Stimulated activated CD8-positive, alpha-beta memory T cell treated with anti-CD3 and anti-CD28 coated beads, Interleukin-15, amount 100 ng/mL, for 1 hour (primary cell): ENCODE data around the gene CADPS.

Experiments used
- DNase-seq: peaks from one replicate; pipeline ENCODE4 v3.0.0-alpha.2; 2020; ENCODE audit warnings: low read depth

The CADPS gene

DNA sequence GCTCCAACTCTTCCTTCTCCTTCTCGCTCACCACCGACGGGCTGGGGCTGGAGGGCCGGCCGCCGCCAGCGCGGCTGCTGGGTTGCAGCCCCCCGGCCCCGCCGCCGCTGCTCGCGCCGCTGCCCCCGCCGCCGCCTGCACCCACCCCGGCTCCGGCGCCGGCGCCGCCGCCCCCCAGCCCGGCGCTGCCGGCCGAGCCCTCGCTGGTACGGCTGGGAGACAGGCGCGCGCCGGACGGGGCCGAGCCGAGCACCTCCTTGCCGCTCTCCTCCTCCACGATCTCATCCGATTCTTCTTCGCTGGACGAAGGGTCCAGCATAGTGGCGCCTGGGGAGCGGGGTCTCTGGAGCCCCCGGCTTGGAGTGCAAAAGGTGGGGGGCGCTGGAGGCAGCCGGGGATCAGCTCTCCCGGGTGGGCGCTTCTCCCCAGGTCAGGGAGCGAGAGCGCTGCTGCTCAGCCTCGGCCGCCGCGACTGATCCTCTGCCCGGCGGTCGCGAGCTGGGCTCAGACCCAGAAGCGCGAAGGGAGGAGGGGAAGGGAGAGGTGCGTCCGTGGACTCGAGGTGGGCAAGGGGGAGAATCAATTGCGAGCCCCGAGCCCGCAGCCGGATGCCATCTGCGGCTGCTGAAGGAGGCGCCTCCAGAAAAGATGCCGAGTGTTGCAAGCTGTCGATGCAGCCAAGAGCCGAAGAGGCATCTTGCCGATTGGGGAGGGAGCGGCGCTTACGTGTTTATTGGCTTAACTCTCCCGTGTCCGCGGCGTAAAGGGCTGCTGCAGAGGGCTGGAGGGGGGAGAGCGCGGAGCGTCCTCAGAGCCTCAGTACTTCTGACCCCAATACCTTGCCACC, at the start of gene CADPS:
CADPS (minus strand) TSS at position 706 of the 847 bp plus-strand sequence; CDS start at position 319, 387 bp downstream.
- DNase-seq = no peak

DNA sequence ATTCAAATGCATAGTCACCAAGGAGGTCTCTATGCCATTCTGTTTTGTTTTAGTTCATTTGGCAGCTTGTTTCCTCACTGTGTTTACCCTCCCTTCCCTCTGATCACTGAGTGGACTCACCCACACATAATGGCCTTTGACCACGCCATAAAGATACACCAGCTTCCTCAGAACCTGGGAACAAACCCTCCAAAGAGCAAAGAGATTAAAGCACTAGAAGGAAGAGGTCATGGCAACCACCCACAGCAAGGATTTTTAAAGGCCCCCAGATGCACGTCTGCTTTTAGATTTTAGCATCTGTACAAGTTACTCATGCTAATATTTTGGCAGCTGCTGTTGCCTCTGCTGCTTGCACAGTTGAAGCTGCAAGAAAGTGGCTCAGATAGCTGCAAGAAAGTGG, 47.9 kb upstream of the CADPS start:
- DNase-seq = no peak

DNA sequence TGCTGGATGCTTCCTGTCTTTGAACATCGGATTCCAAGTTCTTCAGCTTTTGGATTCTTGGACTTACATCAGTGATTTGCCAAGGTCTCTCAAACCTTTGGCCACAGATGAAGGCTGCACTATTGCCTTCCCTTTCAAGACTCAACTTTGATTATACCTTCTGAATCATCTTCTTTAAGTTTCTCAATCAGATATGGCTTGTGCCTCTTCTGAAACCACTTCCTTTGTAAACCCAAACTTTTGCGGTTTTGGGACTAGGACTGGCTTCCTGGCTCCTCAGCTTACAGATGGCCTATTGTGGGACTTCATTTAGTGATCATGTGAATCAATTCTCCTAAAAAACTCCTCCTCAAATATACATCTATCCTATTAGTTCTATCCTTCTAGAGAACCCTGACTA, 47.1 kb upstream of the CADPS start:
- no peak for DNase-seq

DNA sequence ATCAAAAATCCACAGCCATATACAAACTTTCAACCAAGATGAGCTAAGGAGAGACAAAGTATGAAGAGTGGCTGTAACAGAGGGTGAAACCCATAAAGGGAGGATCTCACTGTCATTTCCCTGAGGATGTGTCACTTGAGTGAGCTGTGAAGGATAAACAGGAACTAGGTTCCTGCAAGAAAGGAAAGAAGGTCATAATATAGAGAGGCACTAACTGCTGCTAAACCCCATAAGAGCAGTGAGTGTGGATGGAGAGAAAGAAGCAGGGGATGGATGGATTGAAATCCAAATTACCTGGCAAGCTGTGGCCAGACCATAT, 45.2 kb upstream of the CADPS start:
- DNase-seq = no peak

DNA sequence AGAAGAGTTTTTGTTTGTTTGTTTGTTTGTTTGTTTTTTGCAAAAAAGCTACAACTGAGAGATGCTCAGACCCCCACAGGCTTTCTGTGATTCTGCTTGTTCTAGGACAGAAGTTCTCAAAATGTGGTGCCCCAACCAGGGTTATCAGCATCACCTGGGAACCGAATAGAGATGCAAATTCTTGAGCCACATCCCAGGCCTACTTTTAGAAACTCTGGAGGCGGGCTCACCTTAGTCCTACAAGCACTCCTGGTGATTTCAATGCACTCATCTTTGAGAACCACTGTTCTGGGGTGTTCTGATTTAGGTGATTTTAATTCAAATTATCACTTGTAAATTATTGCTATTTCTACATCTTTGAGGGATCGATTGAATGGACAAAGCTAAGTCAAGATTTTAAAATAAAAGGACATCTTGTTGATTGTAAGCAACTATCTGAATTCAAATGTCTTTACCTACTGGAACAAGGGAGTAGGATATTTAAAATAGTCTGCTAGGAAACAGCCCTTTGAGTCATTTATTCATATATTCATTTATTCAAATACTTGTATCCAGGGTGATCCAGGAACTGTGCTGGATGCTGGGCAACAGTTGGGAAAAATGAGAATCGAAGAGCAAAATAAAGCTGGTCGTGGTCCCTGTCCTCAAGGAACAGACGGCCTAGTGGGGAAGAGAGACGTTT, 44.7 kb upstream of the CADPS start:
- no peak for DNase-seq

DNA sequence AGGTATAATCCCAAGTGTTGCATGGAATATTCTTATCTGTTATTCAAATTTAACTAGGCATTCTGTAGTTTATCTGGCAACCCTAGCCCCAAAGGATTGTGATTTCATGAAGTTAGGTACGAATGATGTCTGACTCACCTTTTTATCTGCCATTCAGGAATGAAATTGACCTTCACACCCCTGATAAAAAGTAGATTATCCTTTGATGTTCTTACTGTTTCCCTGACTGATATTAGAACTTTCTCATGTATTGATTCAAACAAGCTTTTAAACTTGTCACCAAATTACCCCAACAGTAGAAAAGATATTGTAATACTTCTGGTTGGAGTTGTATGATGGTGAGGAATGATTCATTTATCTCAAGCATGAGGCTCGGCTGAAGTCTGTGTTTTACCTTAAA, 43.6 kb upstream of the CADPS start:
- no peak for DNase-seq

DNA sequence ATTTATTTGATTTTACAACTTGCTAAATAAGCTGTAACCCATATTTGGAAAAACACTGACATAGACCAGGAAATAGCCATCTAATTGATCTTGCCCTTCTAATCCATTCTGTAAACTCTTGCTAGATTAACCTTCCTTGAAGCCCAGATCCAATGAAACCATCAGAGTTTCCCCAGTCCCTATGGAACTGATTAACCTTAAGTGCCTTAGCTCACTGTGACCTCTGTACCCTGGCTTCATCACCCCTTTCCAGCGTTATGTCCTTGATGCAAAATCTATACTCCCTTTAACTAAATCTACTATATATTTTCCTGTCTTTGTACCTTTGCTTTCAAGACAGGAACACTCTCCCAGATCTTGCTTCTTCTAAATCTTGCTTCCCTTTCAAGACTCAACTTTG, 42.9 kb upstream of the CADPS start:
- no peak for DNase-seq

DNA sequence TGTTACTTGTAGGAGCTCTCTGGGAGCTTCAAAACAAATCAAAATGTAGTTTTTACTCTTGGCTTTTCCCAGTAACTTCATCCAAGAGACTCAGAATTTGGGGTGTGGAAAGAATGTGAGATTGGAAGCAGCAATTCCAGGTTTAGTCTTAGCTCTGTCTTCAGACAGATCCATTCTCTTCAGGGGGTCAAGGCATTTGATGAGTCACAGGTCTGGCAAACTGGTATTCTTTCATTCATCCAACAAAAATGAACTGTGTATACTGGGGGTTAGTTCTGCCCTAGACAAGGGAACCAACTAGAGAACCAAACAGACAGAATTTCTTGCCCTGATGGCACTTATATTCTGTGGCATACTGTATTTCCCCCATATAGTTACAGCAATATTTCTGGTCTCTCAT, 36.3 kb upstream of the CADPS start:
- DNase-seq = no peak

DNA sequence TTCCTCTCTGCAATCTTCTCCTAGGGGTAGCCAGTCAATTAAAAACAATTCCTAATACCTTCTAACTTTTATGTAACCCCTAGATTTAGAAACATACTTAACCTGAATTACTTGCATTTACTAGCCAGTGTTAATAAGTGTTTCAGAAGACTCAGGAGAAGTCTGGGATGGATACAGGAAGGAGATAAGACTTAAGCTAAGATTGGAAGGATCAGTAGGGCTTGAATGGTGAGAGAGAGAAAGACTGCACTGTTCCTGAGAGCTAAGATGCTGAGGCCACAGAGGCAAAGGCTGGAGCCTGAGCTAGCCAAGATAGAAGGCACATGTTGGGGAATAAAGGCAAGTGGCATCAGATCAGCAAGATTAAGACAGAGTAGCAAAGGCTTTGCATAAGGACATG, 30.1 kb upstream of the CADPS start:
- DNase-seq = no peak

DNA sequence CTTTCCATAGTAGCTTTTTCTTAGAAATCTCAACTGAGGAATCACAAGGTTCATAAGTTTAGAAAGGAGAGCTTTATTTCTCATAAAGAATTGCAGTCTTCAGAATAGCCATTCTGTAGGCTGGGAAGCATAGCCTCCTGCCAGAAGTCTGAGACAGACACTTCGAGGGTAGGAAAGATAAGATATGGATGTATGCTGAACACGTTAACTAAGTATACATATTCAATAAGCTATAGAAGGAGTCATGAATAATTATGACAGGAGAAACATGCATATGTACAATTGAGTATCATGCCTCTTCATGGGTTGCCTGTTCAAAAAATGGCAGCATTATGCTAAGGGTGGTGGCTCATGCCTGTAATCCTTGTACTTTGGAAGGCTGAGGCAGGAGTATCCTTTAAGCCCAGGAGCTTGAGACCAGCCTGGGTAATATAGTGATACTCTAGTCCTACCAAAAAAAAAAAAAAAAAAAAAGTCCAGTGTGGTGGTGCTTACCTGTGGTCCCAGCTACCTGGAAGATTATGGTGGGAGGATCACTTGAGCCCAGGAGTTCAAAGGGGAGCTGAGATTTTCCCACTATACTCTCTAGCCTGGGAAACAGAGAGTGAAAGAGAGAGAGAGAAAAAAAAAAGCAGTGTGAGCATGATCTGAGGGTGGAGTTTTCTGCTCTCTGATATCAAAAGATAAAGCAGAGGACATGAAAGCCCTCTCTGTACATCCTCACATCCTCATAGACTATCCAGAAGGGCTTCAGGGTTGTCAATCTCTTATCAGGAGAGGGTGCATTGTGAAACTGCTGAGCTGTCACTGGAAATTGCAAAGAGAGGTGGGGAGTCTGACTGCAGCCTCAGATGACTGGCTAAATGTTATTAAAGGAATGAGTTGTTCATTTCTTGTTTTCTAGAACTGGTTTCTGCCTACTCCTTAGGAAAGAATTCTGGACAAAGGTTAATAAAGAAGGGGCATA, 23.6 kb upstream of the CADPS start:
- DNase-seq = no peak

DNA sequence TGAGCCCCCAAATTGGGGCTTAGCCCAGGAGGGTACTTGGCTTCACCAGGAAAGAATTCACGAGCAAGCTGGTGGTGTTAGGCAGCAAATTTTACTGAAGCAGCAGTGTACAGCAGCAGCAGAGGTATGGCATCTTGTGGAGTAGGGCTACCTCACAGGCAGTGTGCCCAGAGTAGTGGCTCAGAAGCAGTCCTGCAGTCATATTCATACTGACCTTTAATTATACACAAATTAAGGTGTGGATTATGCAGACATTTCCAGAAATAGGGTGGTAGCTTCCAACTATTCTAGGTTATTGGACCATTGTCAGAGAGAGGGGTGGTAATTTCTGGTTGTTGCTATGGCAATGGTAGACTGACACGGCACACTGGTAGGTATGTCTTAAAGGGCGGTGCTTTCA, 20.7 kb upstream of the CADPS start:
- DNase-seq = no peak

DNA sequence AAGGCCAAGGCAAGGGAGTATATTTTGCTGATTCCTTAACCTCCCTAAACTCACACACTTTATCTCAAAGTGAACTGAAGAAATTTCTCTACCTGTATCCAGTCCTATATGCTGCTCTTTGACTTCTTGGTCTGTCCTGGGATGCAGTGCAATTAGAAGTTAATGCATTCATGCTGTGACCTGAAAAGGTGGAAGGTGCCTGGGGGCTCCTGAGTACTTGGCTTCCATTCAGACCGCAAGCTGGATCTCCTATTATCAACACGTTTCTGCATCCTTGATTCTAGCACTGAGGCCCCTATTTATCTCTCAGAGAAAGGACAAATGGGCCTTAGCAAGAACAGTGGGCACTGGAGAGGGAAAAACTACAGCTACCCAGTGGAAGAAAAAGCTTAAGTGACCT, 17.7 kb upstream of the CADPS start:
- DNase-seq = no peak

DNA sequence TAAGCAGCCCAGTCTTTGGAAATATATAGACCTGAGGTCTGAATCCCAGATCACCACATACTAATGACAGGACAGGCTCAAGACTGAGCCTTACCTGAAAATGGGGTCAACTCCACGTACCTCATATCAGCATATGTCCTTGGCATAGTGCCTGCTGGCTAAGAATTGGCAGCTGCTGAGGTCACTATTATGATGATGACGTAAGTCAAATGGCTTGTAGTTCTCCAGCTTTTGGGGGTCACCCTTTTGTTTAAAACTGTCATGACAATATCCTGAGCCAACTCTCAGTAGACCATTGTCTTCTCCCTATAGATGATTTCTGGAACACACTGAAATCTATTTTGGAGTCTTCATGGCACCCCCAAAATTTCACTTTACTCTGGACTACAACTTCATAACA, 16.8 kb upstream of the CADPS start:
- DNase-seq = no peak

DNA sequence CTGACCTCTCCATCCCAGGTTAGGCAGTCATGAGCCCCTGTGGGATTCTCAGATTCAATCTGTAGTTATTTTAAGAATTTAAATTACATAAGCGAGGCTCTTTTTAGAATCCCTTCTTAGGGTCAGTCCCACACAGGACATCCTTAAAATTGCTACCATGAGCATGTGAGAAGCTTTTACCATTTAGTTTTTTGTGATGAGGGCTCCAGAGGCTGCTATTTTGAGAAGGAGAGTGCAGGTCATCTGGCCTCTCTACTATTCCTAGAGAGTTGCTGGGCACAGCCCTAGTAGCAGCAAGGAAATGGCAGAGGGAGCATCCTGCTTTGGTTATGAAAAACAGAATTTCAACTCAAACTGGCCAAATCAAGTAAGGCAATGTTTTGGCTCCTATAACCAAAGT, 13.6 kb upstream of the CADPS start:
- DNase-seq = no peak

DNA sequence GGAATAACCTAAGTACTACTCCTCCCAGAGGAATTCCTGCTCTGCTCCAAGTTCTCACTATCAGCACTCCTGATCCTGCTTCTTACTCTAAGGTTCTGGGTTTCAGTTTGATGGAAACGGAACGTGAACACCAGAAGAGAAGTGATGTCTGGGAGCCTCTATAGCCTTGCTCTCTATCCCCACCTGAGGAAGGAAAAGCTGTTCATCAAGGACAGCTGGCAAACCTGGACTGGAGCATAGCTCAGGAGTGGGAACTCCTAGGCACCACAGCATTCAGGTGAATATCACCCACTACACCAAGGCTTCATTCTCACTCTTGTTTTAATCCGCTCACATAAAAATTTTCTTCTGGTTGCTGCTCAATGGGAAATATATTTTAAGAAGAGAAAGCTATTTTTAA, 13.0 kb upstream of the CADPS start:
- no peak for DNase-seq

DNA sequence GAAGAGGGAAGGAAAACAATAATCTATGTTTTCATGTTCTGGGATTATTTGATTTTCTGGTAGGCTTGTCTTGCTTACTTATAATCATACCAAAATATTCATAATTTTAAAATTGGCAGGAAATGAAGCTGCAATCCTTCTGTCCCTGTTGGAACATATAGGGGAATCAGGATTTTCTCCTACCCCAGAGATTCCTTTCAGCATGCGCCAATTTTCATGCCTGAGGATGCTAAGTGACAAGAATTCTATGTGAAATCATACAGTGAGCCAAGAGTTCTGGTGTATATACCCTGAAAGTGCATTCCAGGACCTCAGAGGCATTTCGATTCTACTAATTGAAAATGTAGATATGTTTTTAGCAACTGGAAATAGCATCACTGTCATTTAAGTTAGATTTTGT, 9.9 kb upstream of the CADPS start:
- no peak for DNase-seq

DNA sequence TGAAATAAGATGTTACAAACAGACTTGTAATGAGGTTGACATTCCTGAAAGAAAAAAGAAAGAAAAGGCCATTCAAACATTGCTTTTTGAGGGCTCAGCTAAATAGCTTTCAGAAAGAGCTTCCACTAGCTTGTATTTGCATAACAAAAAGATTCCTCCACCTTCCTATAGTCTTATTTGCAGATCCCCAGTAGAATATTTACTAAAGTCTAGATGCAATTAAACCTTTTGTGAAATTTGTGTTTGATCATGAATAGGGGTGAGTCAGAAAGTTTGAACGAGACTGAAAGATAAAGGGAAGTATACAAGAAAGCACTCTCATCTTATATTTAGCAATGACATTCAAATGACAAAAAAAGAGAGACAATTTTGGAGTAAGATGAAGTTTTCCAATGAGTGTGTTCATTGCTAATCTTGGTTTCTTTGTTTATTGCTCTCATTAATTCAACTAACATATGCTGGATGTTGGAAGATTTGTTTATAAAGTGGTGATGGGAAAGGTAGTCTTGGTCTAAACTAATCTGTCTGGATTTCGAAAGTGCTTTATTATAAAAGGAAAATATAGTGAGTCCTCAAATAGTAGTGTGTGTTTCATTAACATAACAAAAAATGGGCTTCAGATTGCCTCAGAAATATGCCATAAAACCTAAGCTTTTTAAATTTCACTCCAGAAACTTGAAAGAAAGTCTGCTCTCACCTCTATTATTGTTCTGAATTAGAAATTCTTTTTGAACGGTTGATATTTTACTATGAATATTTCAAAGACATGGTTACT, 9.1 kb upstream of the CADPS start:
- no peak for DNase-seq

DNA sequence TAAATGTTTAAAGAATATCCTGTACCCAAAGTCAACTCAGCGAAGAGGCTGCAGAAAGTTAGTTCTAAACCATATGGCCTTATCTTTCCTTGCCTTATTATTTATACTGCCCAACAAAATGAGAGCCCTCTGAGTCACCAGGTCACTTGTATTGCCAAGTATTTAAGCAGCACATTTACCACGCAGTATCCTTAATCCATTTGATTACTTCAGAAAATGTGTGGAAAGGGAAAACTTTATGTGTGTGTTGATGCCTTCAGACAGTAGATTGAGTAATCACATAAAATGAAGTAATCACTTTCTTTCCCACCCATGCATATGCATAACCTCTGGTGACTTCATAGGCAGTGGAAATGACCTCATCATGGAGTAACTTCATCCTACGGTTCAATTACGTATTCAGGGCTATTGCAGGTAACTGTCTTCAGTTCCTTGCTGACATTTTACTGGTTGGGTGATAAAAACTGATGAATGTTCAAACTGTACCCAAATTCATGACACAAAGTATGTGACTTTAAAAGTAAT, 7.5 kb upstream of the CADPS start:
- DNase-seq = no peak

DNA sequence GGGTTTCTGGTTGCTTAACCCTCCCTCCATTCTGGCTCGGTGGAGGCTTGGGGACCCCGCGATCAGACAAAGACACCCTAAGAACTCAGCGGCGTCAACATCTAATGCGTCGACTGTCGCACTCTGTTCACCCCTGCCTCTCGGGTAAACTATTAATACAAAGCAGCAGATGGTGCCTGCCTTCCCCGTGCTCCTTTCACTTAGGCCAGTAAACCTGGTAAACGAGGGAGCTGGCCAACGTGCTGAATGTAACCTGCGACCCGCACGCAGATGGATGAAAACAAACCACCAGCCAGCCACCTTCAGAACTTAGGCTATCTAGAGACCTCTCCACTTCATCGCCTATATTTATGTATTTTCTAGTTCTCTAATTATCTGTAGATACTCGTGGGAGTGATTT, 848 bp upstream of the CADPS start:
- no peak for DNase-seq

DNA sequence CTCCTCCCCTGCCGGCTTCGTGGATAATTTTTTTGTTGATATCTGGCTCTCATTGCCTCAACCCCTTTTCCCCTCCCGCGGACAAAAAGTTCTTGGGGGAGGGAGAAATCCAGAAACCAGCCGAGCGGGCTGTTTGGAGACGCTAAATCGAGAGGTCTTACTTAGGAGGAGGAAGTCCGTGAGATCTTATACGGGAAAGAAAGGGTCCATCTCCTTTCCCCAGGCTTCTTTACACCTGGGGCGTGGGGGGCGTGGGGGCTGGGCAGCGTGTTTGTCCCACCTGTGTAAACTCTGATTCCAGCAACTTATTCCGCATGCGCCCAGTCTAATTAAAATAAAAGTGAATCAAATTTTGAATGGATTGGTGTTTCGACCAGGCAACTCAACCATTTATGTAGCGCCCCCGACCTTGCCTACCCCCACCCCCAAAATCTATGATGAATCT, 364 bp upstream of the CADPS start:
- no peak for DNase-seq
